GM12874 (cell line): Measurements from ENCODE around the gene BICD1.

Source experiments
- CTCF ChIP-seq: IDR thresholded peaks from 2 replicates; pipeline ENCODE4 v1.5.1; 2011; ENCODE audit warnings: low read depth, mild to moderate bottlenecking, control low read depth, low read length, moderate library complexity; ENCODE audit not compliant: insufficient read depth

The BICD1 gene

GRCh38 chr12:32084753-32085152 lies 21.9 kb upstream of the BICD1 start:
- TF ChIP-seq CTCF = no peak

GRCh38 chr12:32087306-32087705 lies 19.3 kb upstream of the BICD1 start:
- no peak for TF ChIP-seq CTCF

- TF ChIP-seq CTCF = no peak
Observed at GRCh38 chr12:32089156-32089555, 17.5 kb upstream of the BICD1 start.

GRCh38 chr12:32089586-32089985 lies 17.1 kb upstream of the BICD1 start:
- TF ChIP-seq CTCF = no peak

GRCh38 chr12:32091696-32092095 lies 15.0 kb upstream of the BICD1 start:
- no peak for TF ChIP-seq CTCF

- TF ChIP-seq CTCF = no peak
Observed at GRCh38 chr12:32098112-32098511, 8.5 kb upstream of the BICD1 start.

GRCh38 chr12:32100361-32100760 lies 6.3 kb upstream of the BICD1 start:
- TF ChIP-seq CTCF = no peak

GRCh38 chr12:32100888-32101287 lies 5.8 kb upstream of the BICD1 start:
- TF ChIP-seq CTCF = no peak
